Renal pelvis (tissue), 4 donors: ENCODE measurements around the gene CCL4. TPM values are rescaled to one million over a fixed set of nuclear protein-coding genes. Genes with fewer than 3 reads are reported as not detected.
A peak's percentile ranks its signal among the peaks of the same experiment; 100 is the strongest.
"Not testable (repeated sequence)": the region's sequence is repeated elsewhere in the genome, so short reads cannot be mapped to it uniquely, and the experiment has no call there.

Experiments used
- DNase-seq: peaks from one replicate; pipeline ENCODE4 v3.0.0-alpha.2; 2013
- polyA plus RNA-seq, 3 donors: library from polyadenylated mRNA; unstranded; fragments of 120-200 nt; gene quantifications; one replicate each; pipeline ENCODE4 v1.2.1, GENCODE V29; 2013; ENCODE audit not compliant: insufficient read length in 3 of 3

CCL4 gene
- polyA plus RNA-seq, 3 donors, result 0.73 to 1.3 (median 0.88) TPM

GRCh38 chr17:36114971-36115648 is 11.5 kb downstream of the CCL4 start:
- not testable (repeated sequence) for DNase-seq

GRCh38 chr17:36115649-36115977 is 12.0 kb downstream of the CCL4 start:
- DNase-seq, result not testable (repeated sequence)

- DNase-seq, result no peak
Measured at GRCh38 chr17:36117505-36118382, 14.1 kb downstream of the CCL4 start.

- no peak for DNase-seq
Measured at GRCh38 chr17:36118477-36119353, 15.1 kb downstream of the CCL4 start.

GRCh38 chr17:36120221-36120620 is 16.6 kb downstream of the CCL4 start:
- no peak for DNase-seq

GRCh38 chr17:36121099-36121498 is 17.5 kb downstream of the CCL4 start:
- DNase-seq, result not testable (repeated sequence)

- no peak for DNase-seq
Measured at GRCh38 chr17:36123431-36123830, 19.8 kb downstream of the CCL4 start.

- DNase-seq, result no peak
Measured at GRCh38 chr17:36124879-36125824, 21.5 kb downstream of the CCL4 start.

- no peak for DNase-seq
Measured at GRCh38 chr17:36127199-36127893, 23.7 kb downstream of the CCL4 start.

GRCh38 chr17:36127911-36128310 is 24.3 kb downstream of the CCL4 start:
- no peak for DNase-seq

- DNase-seq, result no peak
Measured at GRCh38 chr17:36128411-36128978, 24.9 kb downstream of the CCL4 start.

GRCh38 chr17:36129616-36130015 is 26.0 kb downstream of the CCL4 start:
- DNase-seq, result no peak

GRCh38 chr17:36130346-36130745 is 26.7 kb downstream of the CCL4 start:
- DNase-seq, result no peak

GRCh38 chr17:36131421-36131820 is 27.8 kb downstream of the CCL4 start:
- DNase-seq, result no peak

GRCh38 chr17:36131931-36132330 is 28.3 kb downstream of the CCL4 start:
- no peak for DNase-seq

- DNase-seq, result peak; percentile 9
Measured at GRCh38 chr17:36132421-36132831, 28.8 kb downstream of the CCL4 start.

GRCh38 chr17:36133602-36134236 is 30.1 kb downstream of the CCL4 start:
- peak; percentile 57 for DNase-seq

GRCh38 chr17:36135465-36135864 is 31.8 kb downstream of the CCL4 start:
- DNase-seq, result no peak

- no peak for DNase-seq
Measured at GRCh38 chr17:36136036-36136435, 32.4 kb downstream of the CCL4 start.

GRCh38 chr17:36136439-36136838 is 32.8 kb downstream of the CCL4 start:
- DNase-seq, result no peak
